Ovary (tissue), 3 donors: ENCODE measurements around the gene ADAMTS8.

Experiments
- CTCF ChIP-seq, 3 donors: fragments of 450-650 bp in 2 of 3; fragments of 200-600 bp in 1 of 3; IDR thresholded peaks; one replicate each; pipeline versions ENCODE4 v1.5.1 to v1.8.0; 2016 to 2022; ENCODE audit warnings: antibody characterized with exemption in 3 of 3, mild to moderate bottlenecking in 1 of 3
- POLR2A ChIP-seq: fragments of 450-650 bp; IDR thresholded peaks from one replicate; pipeline ENCODE4 v1.6.1; 2017; ENCODE audit warnings: antibody characterized with exemption, mild to moderate bottlenecking, moderate library complexity
- donor health status: DM: no; HTN: no; CAD: no.

GRCh38 chr11:130359419-130359818 is 69.0 kb downstream of the ADAMTS8 start:
- TF ChIP-seq CTCF (IDR thresholded peaks at IDR 0.05) (no peak), POLR2A (no peak)
